Activated CD8-positive, alpha-beta T cell treated with anti-CD3 and anti-CD28 coated beads for 36 hours (primary cell): Measurements from ENCODE around the gene GRID1. TPM values are rescaled to one million over a fixed set of nuclear protein-coding genes. Genes with fewer than 3 reads are reported as not detected.

Experiments used
- ATAC-seq: fragments of 200-7000 bp; cut with Tn5 transposase; one replicate; pipeline ENCODE4 v1.10.0; 2021; ENCODE audit warnings: mild to moderate bottlenecking, moderate library complexity
- CTCF ChIA-PET: fragments of 350-600 bp; sonication (Branson Sonifier 250); formaldehyde crosslinking; loops from one replicate; lab custom pipeline; 2021; ENCODE audit warnings: antibody characterized with exemption; lab: Charles Lee
- POLR2A ChIA-PET: fragments of 350-600 bp; sonication (Branson Sonifier 250); formaldehyde crosslinking; loops from one replicate; lab custom pipeline; 2021; ENCODE audit warnings: antibody characterized with exemption; lab: Charles Lee
- DNase-seq: peaks from one replicate; pipeline ENCODE4 v3.0.0-alpha.2; 2020
- H3K27ac Mint-ChIP-seq: one replicate; pipeline ENCODE4 v1.8.0; 2021; ENCODE audit warnings: mild to moderate bottlenecking, mixed read lengths
- H3K27me3 Mint-ChIP-seq: one replicate; pipeline ENCODE4 v1.8.0; 2021; ENCODE audit warnings: mixed read lengths
- H3K36me3 Mint-ChIP-seq: one replicate; pipeline ENCODE4 v1.8.0; 2021; ENCODE audit warnings: low read depth, mixed read lengths
- H3K4me1 Mint-ChIP-seq: one replicate; pipeline ENCODE4 v1.8.0; 2021; ENCODE audit warnings: low read depth, mixed read lengths
- H3K4me3 Mint-ChIP-seq: one replicate; pipeline ENCODE4 v1.8.0; 2021; ENCODE audit warnings: mild to moderate bottlenecking, moderate library complexity, mixed read lengths
- H3K9me3 Mint-ChIP-seq: one replicate; pipeline ENCODE4 v1.8.0; 2021; ENCODE audit warnings: mixed read lengths
- intact Hi-C: fragments of 100-400 bp; cut with micrococcal nuclease; formaldehyde crosslinking; loops from one replicate; pipeline ENCODE4 v1.10.0; 2022
- total RNA-seq, 2 experiments: library from RNA; stranded (reverse); gene quantifications; one replicate each; pipeline ENCODE4 v1.2.3, GENCODE V29; 2021
- TF ChIP-seq, protein P1 (sequence below): fragments of 200-600 bp; IDR thresholded peaks from one replicate; pipeline ENCODE4 v1.8.0; 2022; ENCODE audit warnings: antibody characterized with exemption, mild to moderate bottlenecking

The GRID1 gene
- total RNA-seq, 2 experiments from 2014 or later, result not detected

DNA sequence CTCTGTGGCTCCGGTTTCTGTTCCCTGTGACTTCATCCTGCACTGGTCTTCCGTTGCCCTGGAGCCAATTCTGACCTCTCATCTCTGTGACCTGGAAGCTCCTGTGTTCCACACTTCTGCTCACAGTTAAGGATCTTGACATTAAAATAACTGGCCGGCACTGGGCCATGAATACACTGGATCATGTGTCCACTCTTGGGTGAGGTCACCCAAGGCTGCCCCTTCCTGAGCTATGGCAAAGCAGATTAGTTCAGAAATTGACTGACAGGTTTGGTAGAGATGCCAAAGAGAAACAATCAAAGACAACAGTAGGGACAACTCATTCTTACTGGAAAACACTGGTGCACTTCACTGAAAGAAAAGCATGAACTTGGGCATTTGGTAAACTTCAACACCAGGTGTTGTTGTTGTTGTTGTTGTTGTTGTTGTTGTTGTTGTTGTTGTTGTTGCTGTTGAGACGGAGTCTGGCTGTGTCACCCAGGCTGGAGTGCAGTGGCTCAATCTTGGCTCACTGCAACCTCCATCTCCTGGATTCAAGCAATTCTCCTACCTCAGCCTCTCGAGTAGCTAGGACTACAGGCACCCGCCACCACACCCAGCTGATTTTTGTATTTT lies 36.7 kb upstream of the GRID1 start:
- ChIA-PET POLR2A (interaction anchor here (0.6 to 4.4 kb wide), 3 partner anchors 8 to 189 kb away, joined by 3 to 32 read pairs (median 5); no protein-coding TSS in a partner anchor), CTCF (interaction anchor here (1.2 to 1.5 kb wide), 2 partner anchors 13 to 33 kb away, joined by 3 to 4 read pairs; no protein-coding TSS in a partner anchor)
- no peak overlapping the region for H3K27ac Mint-ChIP-seq
- intact Hi-C loops, result loop anchor here (5.0 kb wide), 1 partner anchor 119 kb away; the partner anchor contains the start of gene WAPL
- peaks cover 2% of the 10 kb centered on the region for H3K9me3 Mint-ChIP-seq
- H3K4me1 Mint-ChIP-seq, result peaks cover 21% of the 10 kb centered on the region
- no peak for ATAC-seq
- no peaks in the 10 kb centered on the region for H3K27me3 Mint-ChIP-seq
- DNase-seq, result no peak
- no peaks in the 10 kb centered on the region for H3K36me3 Mint-ChIP-seq
- H3K4me3 Mint-ChIP-seq, result no peak overlapping the region
- TF ChIP-seq, protein P1, sequence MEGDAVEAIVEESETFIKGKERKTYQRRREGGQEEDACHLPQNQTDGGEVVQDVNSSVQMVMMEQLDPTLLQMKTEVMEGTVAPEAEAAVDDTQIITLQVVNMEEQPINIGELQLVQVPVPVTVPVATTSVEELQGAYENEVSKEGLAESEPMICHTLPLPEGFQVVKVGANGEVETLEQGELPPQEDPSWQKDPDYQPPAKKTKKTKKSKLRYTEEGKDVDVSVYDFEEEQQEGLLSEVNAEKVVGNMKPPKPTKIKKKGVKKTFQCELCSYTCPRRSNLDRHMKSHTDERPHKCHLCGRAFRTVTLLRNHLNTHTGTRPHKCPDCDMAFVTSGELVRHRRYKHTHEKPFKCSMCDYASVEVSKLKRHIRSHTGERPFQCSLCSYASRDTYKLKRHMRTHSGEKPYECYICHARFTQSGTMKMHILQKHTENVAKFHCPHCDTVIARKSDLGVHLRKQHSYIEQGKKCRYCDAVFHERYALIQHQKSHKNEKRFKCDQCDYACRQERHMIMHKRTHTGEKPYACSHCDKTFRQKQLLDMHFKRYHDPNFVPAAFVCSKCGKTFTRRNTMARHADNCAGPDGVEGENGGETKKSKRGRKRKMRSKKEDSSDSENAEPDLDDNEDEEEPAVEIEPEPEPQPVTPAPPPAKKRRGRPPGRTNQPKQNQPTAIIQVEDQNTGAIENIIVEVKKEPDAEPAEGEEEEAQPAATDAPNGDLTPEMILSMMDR, result no peak

DNA sequence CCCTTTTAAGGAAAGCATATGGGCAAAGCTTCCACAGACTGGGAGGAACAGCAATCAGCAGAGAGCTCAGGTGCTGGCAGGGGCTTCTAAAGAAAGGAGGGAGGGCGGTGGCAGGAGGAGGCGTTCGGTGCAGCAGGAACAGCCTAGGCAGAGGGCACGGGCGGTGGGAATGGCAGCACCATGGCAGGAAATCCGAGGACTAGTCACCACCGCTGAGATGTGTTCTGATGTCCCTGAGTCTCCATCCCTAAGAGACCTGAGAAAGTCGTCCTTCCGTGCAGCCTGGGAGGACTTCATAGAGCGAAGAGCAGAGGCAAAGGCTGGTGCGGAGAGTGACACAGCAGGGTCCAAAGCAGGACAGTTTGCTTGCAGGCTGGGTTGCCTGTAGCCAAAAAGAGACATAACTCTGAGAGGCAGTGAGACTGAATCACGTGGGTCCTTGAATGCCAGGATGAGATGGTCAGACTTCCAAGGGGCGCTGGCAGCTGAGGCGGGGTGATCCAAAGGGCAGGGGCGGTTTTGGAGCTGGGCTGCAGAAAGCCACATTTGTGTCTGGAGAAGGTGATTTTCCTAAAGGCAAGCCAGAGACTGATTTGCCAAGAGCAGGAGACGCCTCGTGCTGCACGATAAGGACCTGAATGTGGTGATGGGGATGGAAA lies 35.8 kb upstream of the GRID1 start:
- ATAC-seq, result no peak
- Mint-ChIP-seq H3K4me3 (peak overlapping the region; percentile 88), H3K27me3 (no peaks in the 10 kb centered on the region), H3K4me1 (peaks cover 21% of the 10 kb centered on the region), H3K9me3 (peaks cover 2% of the 10 kb centered on the region), H3K27ac (no peak overlapping the region), H3K36me3 (no peaks in the 10 kb centered on the region)
- intact Hi-C loops, result loop anchor here (5.0 kb wide), 1 partner anchor 120 kb away; the partner anchor contains the start of gene WAPL
- POLR2A ChIA-PET, result interaction anchor here (0.6 to 4.4 kb wide), 5 partner anchors 9 to 190 kb away, joined by 3 to 32 read pairs (median 5); no protein-coding TSS in a partner anchor
- TF ChIP-seq, protein P1, result no peak
- no peak for DNase-seq
- CTCF ChIA-PET, result interaction anchor here (1.5 to 4.2 kb wide), 2 partner anchors 9 to 13 kb away, joined by 4 to 71 read pairs; no protein-coding TSS in a partner anchor

DNA sequence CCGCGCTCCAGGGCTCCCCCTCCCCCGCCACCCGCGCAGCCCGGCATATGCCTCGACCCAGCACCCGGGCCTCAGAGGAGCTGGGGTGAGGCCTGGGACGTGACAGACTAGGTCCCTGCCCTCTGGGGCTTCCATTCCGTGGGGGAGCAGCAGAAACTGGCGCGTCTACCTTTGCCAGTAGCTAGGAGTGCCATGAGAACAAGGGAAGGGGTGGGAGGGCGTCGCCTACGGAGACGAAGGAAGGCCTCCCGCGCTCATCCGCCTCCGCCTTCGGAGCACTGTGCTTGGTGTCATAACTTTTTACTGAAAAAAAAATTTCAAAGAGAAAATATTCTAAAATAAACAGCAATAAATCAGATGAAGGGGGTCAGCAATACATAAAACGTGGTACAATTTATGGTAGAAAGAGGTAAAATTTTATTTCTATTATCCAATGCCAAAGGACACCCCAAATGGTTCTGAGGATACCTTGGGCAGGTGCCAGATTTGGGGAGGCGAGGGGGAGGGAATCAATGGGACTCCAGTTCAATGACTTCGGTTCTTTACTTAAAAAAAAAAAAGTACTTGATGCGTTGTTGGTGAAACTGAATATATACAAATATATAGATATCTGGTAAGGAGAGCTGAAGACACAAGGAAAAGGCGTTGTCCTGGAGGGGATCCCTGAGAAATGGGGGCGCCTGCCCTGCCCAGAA lies 35.1 kb upstream of the GRID1 start:
- TF ChIP-seq, protein P1, result no peak
- peak; percentile 42 for DNase-seq
- ATAC-seq, result no peak
- ChIA-PET CTCF (interaction anchor here (2.2 to 4.2 kb wide), 5 partner anchors 9 to 183 kb away, joined by 9 to 71 read pairs (median 18); no protein-coding TSS in a partner anchor), POLR2A (interaction anchor here (0.7 to 4.4 kb wide), 6 partner anchors 10 to 177 kb away, joined by 3 to 32 read pairs (median 8); partner anchors contain the start of gene WAPL)
- Mint-ChIP-seq H3K36me3 (no peaks in the 10 kb centered on the region), H3K9me3 (peaks cover 2% of the 10 kb centered on the region), H3K27ac (peak overlapping the region; percentile 75), H3K4me1 (peaks cover 21% of the 10 kb centered on the region), H3K27me3 (no peaks in the 10 kb centered on the region), H3K4me3 (peak overlapping the region; percentile 88)
- intact Hi-C loops, result loop anchor here (5.0 kb wide), 1 partner anchor 121 kb away; the partner anchor contains the start of gene WAPL

DNA sequence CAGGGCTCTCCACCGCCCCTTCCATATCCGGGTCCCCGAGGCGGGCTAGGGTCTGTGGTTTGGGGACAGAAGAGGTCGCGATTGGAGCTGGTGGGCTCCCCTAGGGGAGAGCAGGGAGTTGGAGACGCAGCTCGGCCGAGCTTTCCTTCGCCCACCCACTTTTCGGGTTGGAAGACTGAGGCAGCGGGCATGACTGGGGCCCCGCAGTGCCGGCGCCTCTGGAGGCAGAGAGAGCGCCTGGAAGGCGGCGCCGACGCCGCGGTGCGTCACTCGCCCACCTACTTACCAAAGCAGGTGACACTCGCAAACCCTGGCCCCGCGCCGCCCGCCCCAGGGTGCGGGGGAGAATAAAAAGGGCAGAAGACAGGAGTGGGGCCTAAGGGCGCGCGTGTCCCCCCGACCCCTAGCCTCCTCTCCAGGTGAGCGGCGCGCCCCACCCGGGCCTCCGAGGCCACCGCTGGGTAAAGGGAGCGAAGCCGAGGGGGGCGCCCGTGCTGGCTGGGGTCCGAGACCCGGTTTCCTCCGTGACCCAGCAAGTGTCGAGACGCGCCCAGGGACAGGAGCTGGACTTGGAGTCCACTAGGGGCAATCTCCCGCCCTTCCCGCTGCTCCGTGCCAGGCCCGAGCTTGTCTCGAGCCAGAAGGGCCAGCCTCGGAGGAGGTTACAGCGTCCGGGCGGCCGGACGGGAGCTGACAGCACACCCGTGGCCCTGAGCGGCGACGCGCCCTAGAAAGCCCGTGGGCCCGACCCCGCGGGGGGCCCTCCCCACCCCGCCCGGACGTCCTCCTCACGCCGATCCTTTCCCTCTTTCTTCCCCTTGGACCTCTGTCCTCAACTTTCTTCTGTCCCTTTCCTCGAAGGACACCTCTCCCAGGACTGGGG lies 34.4 kb upstream of the GRID1 start:
- Mint-ChIP-seq H3K9me3 (peaks cover 2% of the 10 kb centered on the region), H3K36me3 (no peaks in the 10 kb centered on the region), H3K27me3 (no peaks in the 10 kb centered on the region), H3K27ac (peak overlapping the region; percentile 90), H3K4me1 (peaks cover 21% of the 10 kb centered on the region), H3K4me3 (peak overlapping the region; percentile 88)
- TF ChIP-seq, protein P1, result no peak
- peak; percentile 64 for ATAC-seq
- DNase-seq, result peak; percentile 90
- ChIA-PET POLR2A (interaction anchor here (0.9 to 4.4 kb wide), 19 partner anchors 8 to 203 kb away, joined by 3 to 32 read pairs (median 4); partner anchors contain the start of gene WAPL), CTCF (interaction anchor here (0.8 to 4.2 kb wide), 35 partner anchors 9 to 243 kb away, joined by 3 to 71 read pairs (median 5); partner anchors contain the start of gene WAPL)
- intact Hi-C loops, result loop anchor here (1.0 to 5.0 kb wide), 2 partner anchors 121 to 184 kb away; partner anchors contain the start of gene WAPL
